Lower lobe of right lung (tissue), 2 donors: Measurements from ENCODE around the gene BRAT1. TPM values are rescaled to one million over a fixed set of nuclear protein-coding genes. Genes with fewer than 3 reads are reported as not detected.

Experiments used
- ATAC-seq, 2 donors: fragments of 200-7000 bp; cut with Tn5 transposase; one replicate each; pipeline ENCODE4 v1.9.1; 2020 to 2022; ENCODE audit warnings: mild to moderate bottlenecking in 2 of 2, moderate library complexity in 2 of 2
- DNase-seq: peaks from one replicate; pipeline ENCODE4 v3.0.0-alpha.2; 2020
- H3K27ac ChIP-seq: fragments of 200-600 bp; one replicate; pipeline ENCODE4 v1.8.0; 2022
- H3K27me3 ChIP-seq: fragments of 200-600 bp; one replicate; pipeline ENCODE4 v1.8.0; 2022; ENCODE audit warnings: low read depth
- H3K36me3 ChIP-seq: fragments of 200-600 bp; one replicate; pipeline ENCODE4 v1.8.0; 2022; ENCODE audit warnings: mild to moderate bottlenecking
- H3K4me1 ChIP-seq: fragments of 200-600 bp; one replicate; pipeline ENCODE4 v1.8.0; 2022
- H3K4me3 ChIP-seq: fragments of 200-600 bp; one replicate; pipeline ENCODE4 v1.8.0; 2022; ENCODE audit warnings: mild to moderate bottlenecking
- H3K9me3 ChIP-seq: fragments of 200-600 bp; one replicate; pipeline ENCODE4 v1.8.0; 2022
- CTCF ChIP-seq: fragments of 200-600 bp; IDR thresholded peaks from one replicate; pipeline ENCODE4 v1.8.0; 2022; ENCODE audit warnings: antibody characterized with exemption, mild to moderate bottlenecking
- intact Hi-C: fragments of 100-400 bp; cut with DNase I; formaldehyde crosslinking; loops from one replicate; pipeline ENCODE4 v1.11.0; 2022
- total RNA-seq: library from RNA; stranded (reverse); fragmentation: NEBNext Ultra II Directional; extraction: Animal tissue kit (Norgen Biotek cat#: 25700); gene quantifications from one replicate; pipeline ENCODE4 v1.2.1, GENCODE V29; 2021
- donor health status: DM: no; HTN: yes; CAD: no; lungs with severe emphysema.

Gene BRAT1
- total RNA-seq, 1 donor from 2014 or later, result 24.4 TPM

GRCh38 chr7:2521341-2521745 lies 34.0 kb downstream of the BRAT1 start:
- peaks cover 69% of the 10 kb centered on the region for H3K4me1 ChIP-seq

GRCh38 chr7:2520761-2521290 lies 34.5 kb downstream of the BRAT1 start:
- Histone ChIP-seq H3K36me3 (peaks cover 10% of the 10 kb centered on the region), H3K9me3 (no peaks in the 10 kb centered on the region), H3K27ac (peak overlapping the region; percentile 92), H3K4me1 (peaks cover 64% of the 10 kb centered on the region), H3K27me3 (no peaks in the 10 kb centered on the region), H3K4me3 (peak overlapping the region; percentile 77)
- intact Hi-C loops, result no loop called here
- DNase-seq (no peak), ATAC-seq (no peak)
- no peak for TF ChIP-seq CTCF

More at GRCh38 chr7:2521341-2521745, 34.0 kb downstream of the BRAT1 start:
- TF ChIP-seq CTCF, result no peak
- DNase-seq (no peak), ATAC-seq (no peak)
- intact Hi-C loops, result no loop called here
- Histone ChIP-seq H3K27me3 (no peaks in the 10 kb centered on the region), H3K27ac (peak overlapping the region; percentile 92), H3K4me3 (peak overlapping the region; percentile 77), H3K36me3 (peaks cover 15% of the 10 kb centered on the region), H3K9me3 (no peaks in the 10 kb centered on the region)

- peak overlapping the region; percentile 77 for H3K4me3 ChIP-seq
- H3K36me3 ChIP-seq, result peaks cover 4% of the 10 kb centered on the region
- peak overlapping the region; percentile 92 for H3K27ac ChIP-seq
- H3K9me3 ChIP-seq, result no peaks in the 10 kb centered on the region
- TF ChIP-seq CTCF, result peak; percentile 18
- peaks cover 58% of the 10 kb centered on the region for H3K4me1 ChIP-seq
- no peaks in the 10 kb centered on the region for H3K27me3 ChIP-seq
- DNase-seq (peak; percentile 73), ATAC-seq (no peak)
- intact Hi-C loops, result no loop called here
These were observed 35.1 kb downstream of the BRAT1 start for GRCh38 chr7:2520131-2520760.

- peak within 1 kb of the TSS; percentile 92 for H3K27ac ChIP-seq
- intact Hi-C loops, result no loop called here
- ATAC-seq (peak; percentile 84), DNase-seq (peak; percentile 91)
- H3K27me3 ChIP-seq, result no peaks in the 10 kb centered on the region
- no peak for TF ChIP-seq CTCF
- H3K36me3 ChIP-seq, result no peaks in the 10 kb centered on the region
- H3K9me3 ChIP-seq, result no peaks in the 10 kb centered on the region
- peaks cover 49% of the 10 kb centered on the region for H3K4me1 ChIP-seq
- peak within 1 kb of the TSS; percentile 77 for H3K4me3 ChIP-seq
These were observed 36.0 kb downstream of the BRAT1 start, which contains the start of gene LFNG for GRCh38 chr7:2519119-2519930. LFNG (plus strand) TSS chr7:2519774; CDS start chr7:2519862, 88 bp downstream.

- intact Hi-C loops, result no loop called here
- ATAC-seq (no peak), DNase-seq (no peak)
- H3K27ac ChIP-seq, result peak overlapping the region; percentile 65
- H3K4me1 ChIP-seq, result peaks cover 43% of the 10 kb centered on the region
- H3K4me3 ChIP-seq, result peak overlapping the region; percentile 77
- H3K9me3 ChIP-seq, result no peaks in the 10 kb centered on the region
- no peaks in the 10 kb centered on the region for H3K27me3 ChIP-seq
- no peaks in the 10 kb centered on the region for H3K36me3 ChIP-seq
- no peak for TF ChIP-seq CTCF
These were observed 36.6 kb downstream of the BRAT1 start for GRCh38 chr7:2518737-2519118.
